Thoracic aorta endothelial cell (primary cell): Measurements from ENCODE around the gene AK4. TPM values are rescaled to one million over a fixed set of nuclear protein-coding genes. Genes with fewer than 3 reads are reported as not detected.

Experiments
- small RNA-seq: library from RNA; depleted of rRNA; stranded (forward); fragments of <200 nt; gene quantifications from one replicate; pipeline ENCODE3, GENCODE V24; 2012
- total RNA-seq: library from RNA; depleted of rRNA; stranded (reverse); fragments of >200 nt; gene quantifications from 2 replicates; pipeline ENCODE4 v1.2.3, GENCODE V29; 2012

Gene AK4
- 35.0 and 53.5 TPM in 2 replicates for total RNA-seq

DNA sequence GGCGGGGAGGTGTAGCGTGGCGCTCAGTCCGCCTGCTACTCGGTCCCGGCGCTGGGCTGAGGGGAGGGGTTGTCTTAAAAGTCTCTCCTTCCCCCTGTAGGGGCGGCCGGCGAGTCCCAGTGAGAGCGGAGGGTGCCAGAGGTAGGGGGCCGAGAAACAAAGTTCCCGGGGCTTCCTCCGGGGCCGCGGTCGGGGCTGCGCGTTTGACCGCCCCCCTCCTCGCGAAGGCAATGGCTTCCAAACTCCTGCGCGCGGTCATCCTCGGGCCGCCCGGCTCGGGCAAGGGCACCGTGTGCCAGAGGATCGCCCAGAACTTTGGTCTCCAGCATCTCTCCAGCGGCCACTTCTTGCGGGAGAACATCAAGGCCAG lies at the start of gene AK4:
AK4 (plus strand) TSS at position 26 of the 370 bp plus-strand sequence; CDS start at position 231, 205 bp downstream.

Small RNA genes lying within 50 kb of the gene (small RNA-seq; reads per million reads assigned to genes)
- not detected for gene RPS29P7

Other genes with a start within 250 kb of the AK4 start
- 317 and 367 TPM in 2 replicates for gene JAK1, start 181.7 kb upstream of the AK4 start, total RNA-seq
- gene DNAJC6, start 161.3 kb downstream of the AK4 start, total RNA-seq: 3.7 and 9.3 TPM in 2 replicates